Measurements from ENCODE around the gene LETM1. TPM values are rescaled to one million over a fixed set of nuclear protein-coding genes. Genes with fewer than 3 reads are reported as not detected.

Gene LETM1
- total RNA-seq, 4 donors from 2014 or later = 40.6 to 85.6 (median 72.8) TPM

DNA sequence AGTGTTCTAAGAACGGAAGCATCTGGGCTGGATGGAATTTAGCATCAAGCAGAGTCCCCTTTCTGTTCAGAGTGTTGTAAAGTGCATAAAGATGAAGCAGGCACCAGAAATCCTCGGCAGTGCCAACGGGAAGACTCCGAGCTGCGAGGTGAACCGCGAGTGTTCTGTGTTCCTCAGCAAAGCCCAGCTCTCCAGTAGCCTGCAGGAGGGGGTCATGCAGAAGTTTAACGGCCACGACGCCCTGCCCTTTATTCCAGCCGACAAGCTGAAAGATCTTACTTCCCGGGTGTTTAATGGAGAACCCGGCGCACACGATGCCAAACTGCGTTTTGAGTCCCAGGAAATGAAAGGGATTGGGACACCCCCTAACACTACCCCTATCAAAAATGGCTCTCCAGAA, 44.7 kb upstream of the LETM1 start:
- Histone ChIP-seq H3K9me3 (no peaks in the 10 kb centered on the region), H3K27me3 (no peaks in the 10 kb centered on the region), H3K4me3 (no peak overlapping the region), H3K27ac (no peak overlapping the region), H3K36me3 (peaks cover 0 to 53% (median 10%) of the 10 kb centered on the region in 3 donors), H3K4me1 (peaks cover 0 to 8% (median 0%) of the 10 kb centered on the region in 3 donors)
- WGBS, 2 donors = 89 to 94% methylated on average over 8 to 9 of the region's 16 CpGs
- intact Hi-C loops (cut with DNase I) = loop anchor here (5.0 kb wide), 1 partner anchor 153 kb away; no protein-coding TSS in a partner anchor
- no peak for DNase-seq
- TF ChIP-seq, protein P1, sequence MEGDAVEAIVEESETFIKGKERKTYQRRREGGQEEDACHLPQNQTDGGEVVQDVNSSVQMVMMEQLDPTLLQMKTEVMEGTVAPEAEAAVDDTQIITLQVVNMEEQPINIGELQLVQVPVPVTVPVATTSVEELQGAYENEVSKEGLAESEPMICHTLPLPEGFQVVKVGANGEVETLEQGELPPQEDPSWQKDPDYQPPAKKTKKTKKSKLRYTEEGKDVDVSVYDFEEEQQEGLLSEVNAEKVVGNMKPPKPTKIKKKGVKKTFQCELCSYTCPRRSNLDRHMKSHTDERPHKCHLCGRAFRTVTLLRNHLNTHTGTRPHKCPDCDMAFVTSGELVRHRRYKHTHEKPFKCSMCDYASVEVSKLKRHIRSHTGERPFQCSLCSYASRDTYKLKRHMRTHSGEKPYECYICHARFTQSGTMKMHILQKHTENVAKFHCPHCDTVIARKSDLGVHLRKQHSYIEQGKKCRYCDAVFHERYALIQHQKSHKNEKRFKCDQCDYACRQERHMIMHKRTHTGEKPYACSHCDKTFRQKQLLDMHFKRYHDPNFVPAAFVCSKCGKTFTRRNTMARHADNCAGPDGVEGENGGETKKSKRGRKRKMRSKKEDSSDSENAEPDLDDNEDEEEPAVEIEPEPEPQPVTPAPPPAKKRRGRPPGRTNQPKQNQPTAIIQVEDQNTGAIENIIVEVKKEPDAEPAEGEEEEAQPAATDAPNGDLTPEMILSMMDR (IDR thresholded peaks at IDR 0.05) = no peak
- no peak for TF ChIP-seq POLR2A (IDR thresholded peaks at IDR 0.05)

DNA sequence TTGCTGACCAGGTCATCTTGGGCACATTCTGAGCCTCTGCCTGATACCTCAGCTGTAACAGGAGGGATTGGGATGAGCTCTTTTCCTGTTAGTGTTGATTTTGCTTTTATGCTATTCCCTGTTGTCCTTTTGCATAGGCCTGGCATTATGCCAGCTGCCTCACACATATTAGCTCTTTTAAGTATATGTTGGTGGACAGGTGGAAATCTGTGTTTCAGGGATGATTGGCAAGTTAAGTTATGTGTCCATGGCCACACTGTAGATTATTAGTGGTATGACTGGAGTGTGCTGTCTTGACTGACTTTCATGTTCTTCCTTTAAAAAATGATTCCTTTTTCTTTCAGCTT, 44.1 kb upstream of the LETM1 start:
- H3K27me3 ChIP-seq = no peaks in the 10 kb centered on the region
- peaks cover 0 to 8% (median 0%) of the 10 kb centered on the region in 3 donors for H3K4me1 ChIP-seq
- H3K27ac ChIP-seq = no peak overlapping the region
- no peak overlapping the region for H3K4me3 ChIP-seq
- intact Hi-C loops (cut with DNase I) = loop anchor here (5.0 kb wide), 1 partner anchor 153 kb away; no protein-coding TSS in a partner anchor
- DNase-seq = no peak
- H3K36me3 ChIP-seq = peaks cover 0 to 47% (median 10%) of the 10 kb centered on the region in 3 donors
- no peak for TF ChIP-seq POLR2A (IDR thresholded peaks at IDR 0.05)
- TF ChIP-seq, protein P1 (IDR thresholded peaks at IDR 0.05) = no peak
- no peaks in the 10 kb centered on the region for H3K9me3 ChIP-seq

DNA sequence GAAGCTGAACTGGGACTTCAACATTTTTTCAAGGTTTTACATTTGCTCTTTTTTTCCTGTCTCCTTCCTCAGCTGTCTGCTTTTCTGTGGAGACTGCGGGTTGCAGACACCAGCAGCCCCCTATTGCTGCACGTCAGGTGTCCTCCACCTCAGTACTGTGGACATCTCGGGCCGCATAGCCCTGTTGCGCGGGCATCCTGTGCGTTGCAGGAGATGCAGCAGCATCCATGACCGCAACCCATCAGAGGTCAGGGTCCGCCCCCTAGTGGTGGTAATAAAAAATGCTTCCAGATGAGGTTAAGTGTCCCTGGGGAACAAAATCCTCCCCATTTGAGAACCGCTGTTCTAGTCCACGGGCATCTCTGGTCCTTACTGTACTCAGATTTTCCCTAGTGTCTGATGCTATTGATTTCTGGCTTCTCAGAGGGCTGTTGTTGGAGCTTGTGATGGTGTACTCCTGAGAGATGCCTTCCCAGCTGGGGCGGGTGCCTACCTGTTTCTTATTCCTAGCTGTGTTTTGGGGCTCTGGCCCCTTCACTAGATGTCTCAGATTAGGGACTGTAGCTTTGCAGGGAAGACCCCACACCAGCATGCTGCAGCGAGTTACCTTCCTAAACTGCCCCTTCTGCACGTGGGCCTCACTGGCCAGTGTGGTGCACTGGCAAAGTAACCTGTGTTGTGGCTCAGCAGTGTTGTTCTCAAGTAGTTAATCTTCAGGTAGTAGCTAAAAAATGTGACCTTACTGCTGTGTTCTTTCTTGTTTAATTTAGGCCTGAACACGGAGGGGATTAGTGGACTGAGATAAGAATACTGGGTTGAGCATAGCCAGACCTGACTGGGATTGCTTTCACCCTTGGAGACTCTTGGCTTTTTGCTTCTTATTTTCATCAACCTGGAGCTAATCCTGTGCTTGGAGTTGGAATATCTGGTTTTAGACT, 43.5 kb upstream of the LETM1 start:
- Histone ChIP-seq H3K4me3 (no peak overlapping the region), H3K27ac (no peak overlapping the region), H3K9me3 (no peaks in the 10 kb centered on the region), H3K27me3 (no peaks in the 10 kb centered on the region), H3K36me3 (peaks cover 0 to 42% (median 10%) of the 10 kb centered on the region in 3 donors), H3K4me1 (peaks cover 0 to 8% (median 0%) of the 10 kb centered on the region in 3 donors)
- intact Hi-C loops (cut with DNase I) = loop anchor here (5.0 kb wide), 1 partner anchor 152 kb away; no protein-coding TSS in a partner anchor
- peak; percentile 16 for DNase-seq
- 21 to 27% methylated on average over 13 to 15 of the region's 15 CpGs for WGBS, 2 donors
- TF ChIP-seq, protein P1 (IDR thresholded peaks at IDR 0.05) = peak; percentile 84 to 91 (median 88)
- TF ChIP-seq POLR2A (IDR thresholded peaks at IDR 0.05) = no peak

DNA sequence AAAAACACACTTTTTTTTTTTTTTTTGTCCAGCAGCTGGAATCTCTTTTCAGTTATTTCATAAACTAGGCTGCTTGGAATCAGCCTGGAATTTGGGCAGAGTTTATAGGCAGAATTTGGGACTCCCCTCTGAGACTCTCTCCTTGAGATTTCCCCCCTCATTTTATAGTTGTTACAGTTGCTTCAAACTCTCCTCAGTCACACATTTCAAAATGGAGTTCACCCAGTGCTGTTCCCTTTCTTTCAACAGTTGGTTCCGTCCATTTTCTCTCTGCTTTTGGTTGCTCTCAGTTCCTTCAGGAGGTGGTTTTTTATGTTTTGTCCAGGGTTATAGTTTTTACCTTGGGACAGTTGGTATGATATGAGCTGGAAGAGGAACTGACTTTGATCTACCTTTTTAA, 42.7 kb upstream of the LETM1 start:
- Histone ChIP-seq H3K27ac (no peak overlapping the region), H3K4me1 (peaks cover 0 to 8% (median 0%) of the 10 kb centered on the region in 3 donors), H3K36me3 (peaks cover 0 to 42% (median 10%) of the 10 kb centered on the region in 3 donors), H3K4me3 (no peak overlapping the region), H3K27me3 (no peaks in the 10 kb centered on the region), H3K9me3 (no peaks in the 10 kb centered on the region)
- intact Hi-C loops (cut with DNase I) = no loop called here
- WGBS, 2 donors = 95 to 100% methylated on average over 1 of the region's 1 CpG
- DNase-seq = no peak
- no peak for TF ChIP-seq POLR2A (IDR thresholded peaks at IDR 0.05)
- TF ChIP-seq, protein P1 (IDR thresholded peaks at IDR 0.05) = no peak

DNA sequence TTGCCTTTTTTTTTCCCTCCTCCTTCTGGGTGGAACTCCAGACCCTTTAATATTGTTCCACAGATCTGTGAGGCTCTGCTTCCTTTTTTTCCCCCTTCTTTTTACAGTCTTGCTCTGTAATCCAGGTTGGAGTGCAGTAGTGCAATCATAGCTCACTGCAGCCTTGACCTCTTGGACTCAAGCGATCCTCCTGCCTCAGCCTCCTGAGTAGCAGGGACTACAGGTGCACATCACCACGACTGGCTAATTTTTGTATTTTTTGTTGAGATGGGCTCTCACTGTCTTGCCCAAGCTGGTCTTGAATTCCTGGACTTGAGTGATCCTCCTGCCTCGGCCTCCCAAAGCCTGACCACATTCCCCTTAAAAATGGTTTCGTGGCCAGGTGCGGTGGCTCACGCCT, 42.1 kb upstream of the LETM1 start:
- peaks cover 0 to 37% (median 10%) of the 10 kb centered on the region in 3 donors for H3K36me3 ChIP-seq
- intact Hi-C loops (cut with DNase I) = no loop called here

More for the DNA sequence above, 42.1 kb upstream of the LETM1 start:
- H3K27me3 ChIP-seq = no peaks in the 10 kb centered on the region
- peaks cover 0 to 8% (median 0%) of the 10 kb centered on the region in 3 donors for H3K4me1 ChIP-seq
- H3K27ac ChIP-seq = no peak overlapping the region
- WGBS, 2 donors = 99 to 100% methylated on average over 2 to 6 of the region's 6 CpGs
- no peak overlapping the region for H3K4me3 ChIP-seq
- no peak for DNase-seq
- TF ChIP-seq POLR2A (IDR thresholded peaks at IDR 0.05) = no peak
- TF ChIP-seq, protein P1 (IDR thresholded peaks at IDR 0.05) = no peak
- H3K9me3 ChIP-seq = no peaks in the 10 kb centered on the region
